22Rv1 (cell line): ENCODE data around the gene STK36.

Source experiments
- CTCF ChIP-seq: fragments of 450-650 bp; IDR thresholded peaks from 2 replicates; pipeline ENCODE4 v1.5.1; 2017; ENCODE audit warnings: mild to moderate bottlenecking
- ZFX ChIP-seq: fragments of 450-650 bp; IDR thresholded peaks from 2 replicates; pipeline ENCODE4 v1.6.1; 2017; ENCODE audit warnings: antibody characterized with exemption, borderline replicate concordance

- TF ChIP-seq CTCF, result no peak
- TF ChIP-seq ZFX, result no peak
These were observed 7.2 kb downstream of the STK36 start for GRCh38 chr2:218679119-218679518.
